Transverse colon (tissue), 4 donors: Measurements from ENCODE around the gene GOPC. TPM values are rescaled to one million over a fixed set of nuclear protein-coding genes. Genes with fewer than 3 reads are reported as not detected.

Source experiments
- DNase-seq: peaks from one replicate; pipeline ENCODE4 v3.0.0-alpha.2; 2019
- H3K27ac ChIP-seq, 4 donors: fragments of 200-600 bp; sonication (generic); 2 replicates each; pipeline ENCODE4 v1.5.1; 2016 to 2018; ENCODE audit warnings: inconsistent platforms in 4 of 4
- H3K27me3 ChIP-seq: fragments of 200-600 bp; sonication (generic); 2 replicates; pipeline ENCODE4 v1.5.1; 2017; ENCODE audit warnings: inconsistent platforms
- H3K36me3 ChIP-seq, 4 donors: fragments of 200-600 bp; sonication (generic); 2 replicates each; pipeline ENCODE4 v1.5.1; 2017 to 2019; ENCODE audit warnings: inconsistent platforms in 4 of 4
- H3K4me1 ChIP-seq, 4 donors: fragments of 200-600 bp; sonication (generic); 2 replicates each; pipeline ENCODE4 v1.5.1; 2017 to 2020; ENCODE audit warnings: inconsistent platforms in 4 of 4
- H3K4me3 ChIP-seq, 4 donors: fragments of 200-600 bp; sonication (generic); 1 replicate in 1 of 4; 2 replicates in 3 of 4; pipeline versions ENCODE4 v1.5.1 to v1.6.1; 2017 to 2019; ENCODE audit warnings: inconsistent platforms in 4 of 4
- H3K9me3 ChIP-seq, 2 donors: fragments of 200-600 bp; sonication (generic); 2 replicates each; pipeline ENCODE4 v1.5.1; 2017 to 2019; ENCODE audit warnings: inconsistent platforms in 2 of 2
- CTCF ChIP-seq, 5 experiments: fragments of 200-600 bp in 3 of 5; fragments of 450-650 bp in 2 of 5; sonication (generic) in 3 of 5; IDR thresholded peaks; 1 replicate in 2 of 5; 2 replicates in 3 of 5; pipeline ENCODE4 v1.5.1; 2016 to 2017; ENCODE audit warnings: antibody characterized with exemption in 5 of 5, inconsistent platforms in 3 of 5, mild to moderate bottlenecking in 2 of 5, moderate library complexity in 1 of 5
- EP300 ChIP-seq: sonication (generic); formaldehyde crosslinking; IDR thresholded peaks from one replicate; pipeline ENCODE4 v1.6.1; 2017; ENCODE audit warnings: antibody characterized with exemption, low read depth
- POLR2A ChIP-seq: fragments of 450-650 bp; IDR thresholded peaks from one replicate; pipeline ENCODE4 v1.6.1; 2016; ENCODE audit warnings: antibody characterized with exemption, mild to moderate bottlenecking, moderate library complexity
- POLR2AphosphoS5 ChIP-seq, 3 donors: sonication (generic); formaldehyde crosslinking; IDR thresholded peaks; one replicate each; pipeline ENCODE4 v1.6.1; 2016; ENCODE audit warnings: antibody characterized with exemption in 3 of 3
- WGBS, 2 donors: methylation state at CpG; one replicate each; pipeline ENCODE4 v1.1.5; 2018; ENCODE audit warnings: low coverage in 1 of 2; 5-methylcytosine and 5-hydroxymethylcytosine counted together
- in situ Hi-C, 4 donors: fragments of 200-750 bp; cut with MboI; loops; one replicate each; pipeline versions ENCODE4 v1.15.0 to v1.15.1; 2017; ENCODE audit warnings: low sequenced_read_pairs in 3 of 4, low pct_ligation_motif_present in 1 of 4, low pct_unique_long_range_greater_than_20kb in 1 of 4
- intact Hi-C: fragments of 100-400 bp; cut with DNase I; formaldehyde crosslinking; loops from one replicate; pipeline ENCODE4 v1.15.1; 2023; ENCODE audit warnings: low total_unique reads
- total RNA-seq, 4 donors: library from RNA; depleted of rRNA; stranded (reverse); fragments of >200 nt; gene quantifications; one replicate each; pipeline ENCODE4 v1.1.0, GENCODE V29; 2016

GOPC gene
- total RNA-seq, 4 donors from 2014 or later = 18.3 to 39.9 (median 29.5) TPM

GRCh38 chr6:117568247-117568646 is 34.1 kb downstream of the GOPC start:
- Histone ChIP-seq H3K36me3 (peaks cover 0 to 65% (median 25%) of the 10 kb centered on the region in 4 donors), H3K27me3 (no peaks in the 10 kb centered on the region), H3K27ac (no peak overlapping the region), H3K4me1 (no peaks in the 10 kb centered on the region), H3K9me3 (no peaks in the 10 kb centered on the region), H3K4me3 (no peak overlapping the region)
- WGBS, 2 donors = 97 to 100% methylated on average over 2 of the region's 2 CpGs
- no peak for DNase-seq
- intact Hi-C loops = no loop called here
- no peak for TF ChIP-seq POLR2AphosphoS5 (IDR thresholded peaks at IDR 0.05)
- TF ChIP-seq EP300 = no peak
- TF ChIP-seq CTCF (IDR thresholded peaks at IDR 0.05) = no peak
- no peak for TF ChIP-seq POLR2A
- in situ Hi-C loops = loop anchor here in 2 of 4 donors (25.0 kb wide), 1 partner anchor 231 kb away; no protein-coding TSS in a partner anchor

- in situ Hi-C loops = loop anchor here in 2 of 4 donors (25.0 kb wide), 1 partner anchor 227 kb away; no protein-coding TSS in a partner anchor
- intact Hi-C loops = no loop called here
- Histone ChIP-seq H3K4me3 (no peak overlapping the region), H3K27ac (no peak overlapping the region), H3K9me3 (no peaks in the 10 kb centered on the region), H3K4me1 (no peaks in the 10 kb centered on the region), H3K27me3 (no peaks in the 10 kb centered on the region), H3K36me3 (peaks cover 0 to 45% (median 20%) of the 10 kb centered on the region in 4 donors)
- 81 to 89% methylated on average over 1 of the region's 1 CpG for WGBS, 2 donors
- TF ChIP-seq POLR2AphosphoS5 (IDR thresholded peaks at IDR 0.05) (no peak), CTCF (IDR thresholded peaks at IDR 0.05) (no peak), EP300 (no peak), POLR2A (no peak)
- DNase-seq = no peak
Observed at GRCh38 chr6:117564681-117565080, 37.6 kb downstream of the GOPC start.

GRCh38 chr6:117561128-117561527 is 41.2 kb downstream of the GOPC start:
- H3K36me3 ChIP-seq = peaks cover 0 to 23% (median 7%) of the 10 kb centered on the region in 4 donors
- H3K27ac ChIP-seq = no peak overlapping the region
- no peaks in the 10 kb centered on the region for H3K9me3 ChIP-seq
- H3K27me3 ChIP-seq = no peaks in the 10 kb centered on the region
- DNase-seq = no peak
- WGBS, 2 donors = 75 to 82% methylated on average over 3 of the region's 3 CpGs
- H3K4me1 ChIP-seq = peaks cover 0 to 2% (median 0%) of the 10 kb centered on the region in 4 donors
- in situ Hi-C loops = loop anchor here in 2 of 4 donors (25.0 kb wide), 1 partner anchor 224 kb away; no protein-coding TSS in a partner anchor
- no peak overlapping the region for H3K4me3 ChIP-seq
- intact Hi-C loops = no loop called here
- no peak for TF ChIP-seq CTCF (IDR thresholded peaks at IDR 0.05)
- no peak for TF ChIP-seq POLR2AphosphoS5 (IDR thresholded peaks at IDR 0.05)
- TF ChIP-seq POLR2A = no peak
- no peak for TF ChIP-seq EP300

- in situ Hi-C loops (loop anchor here (10.0 to 25.0 kb wide), 3 partner anchors 104 to 222 kb away; no protein-coding TSS in a partner anchor), intact Hi-C loops (loop anchor here (5.0 kb wide), 1 partner anchor 107 kb away; no protein-coding TSS in a partner anchor)
- 75 to 81% methylated on average over 4 of the region's 4 CpGs for WGBS, 2 donors
- Histone ChIP-seq H3K9me3 (no peaks in the 10 kb centered on the region), H3K27ac (no peak overlapping the region), H3K4me1 (peaks cover 0 to 7% (median 0%) of the 10 kb centered on the region in 4 donors), H3K4me3 (no peak overlapping the region), H3K27me3 (no peaks in the 10 kb centered on the region), H3K36me3 (peaks cover 0 to 10% (median 3%) of the 10 kb centered on the region in 4 donors)
- DNase-seq = no peak
- TF ChIP-seq POLR2AphosphoS5 (IDR thresholded peaks at IDR 0.05) (no peak), EP300 (no peak), POLR2A (no peak), CTCF (IDR thresholded peaks at IDR 0.05) (no peak)
Observed at GRCh38 chr6:117559299-117559698, 43.0 kb downstream of the GOPC start.
